Mucosa of rectum (tissue), 2 donors: ENCODE results near the gene MAP2K2.
"Not testable (repeated sequence)": the region's sequence is repeated elsewhere in the genome, so short reads cannot be mapped to it uniquely, and the experiment has no call there.

Source experiments
- H3K27ac ChIP-seq, 2 donors: one replicate each; pipeline ENCODE4 v1.7.0; 2013; ENCODE audit warnings: inconsistent platforms in 2 of 2, low read depth in 2 of 2, low read length in 2 of 2
- H3K27me3 ChIP-seq, 2 donors: one replicate each; pipeline ENCODE4 v1.7.0; 2013; ENCODE audit warnings: low read length in 2 of 2; ENCODE audit not compliant: control insufficient read depth in 2 of 2, insufficient read depth in 2 of 2
- H3K36me3 ChIP-seq, 2 donors: one replicate each; pipeline ENCODE4 v1.7.0; 2013; ENCODE audit warnings: low read length in 2 of 2; ENCODE audit not compliant: control insufficient read depth in 2 of 2, insufficient read depth in 2 of 2
- H3K4me1 ChIP-seq, 2 donors: one replicate each; pipeline ENCODE4 v1.7.0; 2013; ENCODE audit warnings: low read length in 2 of 2, mild to moderate bottlenecking in 1 of 2; ENCODE audit not compliant: control insufficient read depth in 2 of 2, insufficient read depth in 2 of 2
- H3K4me3 ChIP-seq, 2 donors: one replicate each; pipeline ENCODE4 v1.7.0; 2013; ENCODE audit warnings: low read length in 2 of 2
- H3K9ac ChIP-seq, 2 donors: one replicate each; pipeline ENCODE4 v1.7.0; 2013; ENCODE audit warnings: low read length in 2 of 2, low read depth in 1 of 2, mild to moderate bottlenecking in 1 of 2
- H3K9me3 ChIP-seq, 2 donors: one replicate each; pipeline ENCODE4 v1.7.0; 2013; ENCODE audit warnings: low read length in 2 of 2; ENCODE audit not compliant: control insufficient read depth in 2 of 2
- donor health status: healthy.
- donor health status: Normal muscosa, but diverticular disease.

MAP2K2 gene

GRCh38 chr19:4130744-4131438 lies 7.0 kb upstream of the MAP2K2 start:
- Histone ChIP-seq H3K36me3 (no peaks in the 10 kb centered on the region), H3K27me3 (no peaks in the 10 kb centered on the region), H3K9ac (peak overlapping the region; percentile 39 to 47), H3K4me3 (peak overlapping the region in 1 of 2 donors; percentile 5), H3K4me1 (peaks cover 11 to 25% of the 10 kb centered on the region in 2 donors), H3K27ac (peak overlapping the region; percentile 83 to 91), H3K9me3 (no peaks in the 10 kb centered on the region)

- not testable (repeated sequence) for H3K36me3 ChIP-seq, H3K9me3 ChIP-seq, H3K4me3 ChIP-seq, H3K9ac ChIP-seq, H3K27me3 ChIP-seq
- Histone ChIP-seq H3K27ac (peak overlapping the region; percentile 70 to 72), H3K4me1 (peaks cover 17 to 32% of the 10 kb centered on the region in 2 donors)
Observed at GRCh38 chr19:4129050-4129449, 5.1 kb upstream of the MAP2K2 start.

GRCh38 chr19:4127322-4127721 lies 3.4 kb upstream of the MAP2K2 start:
- not testable (repeated sequence) for H3K9me3 ChIP-seq, H3K27me3 ChIP-seq, H3K36me3 ChIP-seq
- Histone ChIP-seq H3K9ac (peak overlapping the region in 1 of 2 donors; percentile 14), H3K4me3 (peak overlapping the region in 1 of 2 donors; percentile 7), H3K4me1 (peaks cover 27 to 41% of the 10 kb centered on the region in 2 donors), H3K27ac (peak overlapping the region; percentile 66 to 78)

GRCh38 chr19:4124638-4125037 lies 716 bp upstream of the MAP2K2 start:
- Histone ChIP-seq H3K4me3 (peak overlapping the region in 1 of 2 donors; percentile 78), H3K9ac (peak overlapping the region; percentile 85 to 91), H3K9me3 (no peaks in the 10 kb centered on the region), H3K36me3 (peaks cover 2 to 3% of the 10 kb centered on the region in 2 donors), H3K27me3 (no peaks in the 10 kb centered on the region), H3K27ac (no peak overlapping the region), H3K4me1 (peaks cover 16 to 29% of the 10 kb centered on the region in 2 donors)

GRCh38 chr19:4122480-4122879 lies 1.4 kb downstream of the MAP2K2 start:
- Histone ChIP-seq H3K27me3 (no peaks in the 10 kb centered on the region), H3K9ac (peak overlapping the region; percentile 67 to 80), H3K27ac (peak overlapping the region in 1 of 2 donors; percentile 9), H3K36me3 (peaks cover 6 to 8% of the 10 kb centered on the region in 2 donors), H3K4me3 (peak overlapping the region; percentile 78 to 83), H3K9me3 (no peaks in the 10 kb centered on the region), H3K4me1 (peaks cover 16 to 22% of the 10 kb centered on the region in 2 donors)

GRCh38 chr19:4121815-4122214 lies 2.1 kb downstream of the MAP2K2 start:
- H3K4me3 ChIP-seq: no peak overlapping the region
- H3K9me3 ChIP-seq: no peaks in the 10 kb centered on the region

GRCh38 chr19:4121273-4121612 lies 2.7 kb downstream of the MAP2K2 start:
- Histone ChIP-seq H3K27ac (no peak overlapping the region), H3K36me3 (peaks cover 10 to 13% of the 10 kb centered on the region in 2 donors), H3K4me3 (no peak overlapping the region), H3K4me1 (peaks cover 16 to 17% of the 10 kb centered on the region in 2 donors), H3K27me3 (no peaks in the 10 kb centered on the region), H3K9ac (no peak overlapping the region), H3K9me3 (no peaks in the 10 kb centered on the region)

More at GRCh38 chr19:4121815-4122214, 2.1 kb downstream of the MAP2K2 start:
- H3K36me3 ChIP-seq: peaks cover 9% of the 10 kb centered on the region in 2 donors
- H3K27me3 ChIP-seq: no peaks in the 10 kb centered on the region
- H3K9ac ChIP-seq: no peak overlapping the region
- peaks cover 16 to 18% of the 10 kb centered on the region in 2 donors for H3K4me1 ChIP-seq
- no peak overlapping the region for H3K27ac ChIP-seq

GRCh38 chr19:4120559-4121272 lies 3.2 kb downstream of the MAP2K2 start:
- no peak overlapping the region for H3K27ac ChIP-seq
- no peaks in the 10 kb centered on the region for H3K27me3 ChIP-seq
- no peak overlapping the region for H3K9ac ChIP-seq
- H3K36me3 ChIP-seq: peaks cover 11 to 17% of the 10 kb centered on the region in 2 donors
- peaks cover 17% of the 10 kb centered on the region in 2 donors for H3K4me1 ChIP-seq
- H3K4me3 ChIP-seq: no peak overlapping the region
- H3K9me3 ChIP-seq: no peaks in the 10 kb centered on the region

GRCh38 chr19:4119763-4120162 lies 4.2 kb downstream of the MAP2K2 start:
- no peak overlapping the region for H3K9ac ChIP-seq
- H3K4me3 ChIP-seq: no peak overlapping the region
- no peak overlapping the region for H3K27ac ChIP-seq
- no peaks in the 10 kb centered on the region for H3K27me3 ChIP-seq
- peaks cover 19 to 24% of the 10 kb centered on the region in 2 donors for H3K36me3 ChIP-seq
- H3K9me3 ChIP-seq: no peaks in the 10 kb centered on the region
- H3K4me1 ChIP-seq: peaks cover 19 to 23% of the 10 kb centered on the region in 2 donors

- Histone ChIP-seq H3K9ac (no peak overlapping the region), H3K27me3 (no peaks in the 10 kb centered on the region), H3K4me1 (peaks cover 3 to 7% of the 10 kb centered on the region in 2 donors), H3K4me3 (no peak overlapping the region), H3K27ac (peak overlapping the region in 1 of 2 donors; percentile 48), H3K9me3 (no peaks in the 10 kb centered on the region), H3K36me3 (peaks cover 31 to 42% of the 10 kb centered on the region in 2 donors)
Observed at GRCh38 chr19:4115818-4116385, 8.0 kb downstream of the MAP2K2 start.
